Measurements from ENCODE around the gene LSM10.

DNA sequence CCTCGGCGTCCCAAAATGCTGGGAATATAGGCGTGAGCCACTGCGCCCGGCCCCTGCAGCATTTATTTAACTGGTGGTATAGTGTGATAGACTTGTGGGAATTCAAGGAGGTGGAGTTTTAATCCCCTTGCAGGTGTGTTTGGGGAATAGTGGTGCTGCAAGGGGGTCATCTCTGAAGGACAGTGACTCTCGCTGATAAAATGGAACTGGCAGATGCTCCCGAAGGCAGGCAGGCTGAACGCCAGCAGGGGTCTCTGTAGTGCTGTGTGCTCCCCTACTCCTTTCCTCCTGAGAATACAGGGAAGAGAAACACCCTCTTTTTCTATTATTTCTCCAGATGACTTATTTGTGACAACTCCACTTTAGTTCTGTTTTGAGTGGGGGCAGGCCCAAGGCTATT, 48.6 kb upstream of the LSM10 start:
- TF ChIP-seq, protein P1, sequence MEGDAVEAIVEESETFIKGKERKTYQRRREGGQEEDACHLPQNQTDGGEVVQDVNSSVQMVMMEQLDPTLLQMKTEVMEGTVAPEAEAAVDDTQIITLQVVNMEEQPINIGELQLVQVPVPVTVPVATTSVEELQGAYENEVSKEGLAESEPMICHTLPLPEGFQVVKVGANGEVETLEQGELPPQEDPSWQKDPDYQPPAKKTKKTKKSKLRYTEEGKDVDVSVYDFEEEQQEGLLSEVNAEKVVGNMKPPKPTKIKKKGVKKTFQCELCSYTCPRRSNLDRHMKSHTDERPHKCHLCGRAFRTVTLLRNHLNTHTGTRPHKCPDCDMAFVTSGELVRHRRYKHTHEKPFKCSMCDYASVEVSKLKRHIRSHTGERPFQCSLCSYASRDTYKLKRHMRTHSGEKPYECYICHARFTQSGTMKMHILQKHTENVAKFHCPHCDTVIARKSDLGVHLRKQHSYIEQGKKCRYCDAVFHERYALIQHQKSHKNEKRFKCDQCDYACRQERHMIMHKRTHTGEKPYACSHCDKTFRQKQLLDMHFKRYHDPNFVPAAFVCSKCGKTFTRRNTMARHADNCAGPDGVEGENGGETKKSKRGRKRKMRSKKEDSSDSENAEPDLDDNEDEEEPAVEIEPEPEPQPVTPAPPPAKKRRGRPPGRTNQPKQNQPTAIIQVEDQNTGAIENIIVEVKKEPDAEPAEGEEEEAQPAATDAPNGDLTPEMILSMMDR (conservative IDR thresholded peaks at IDR 0.05 in 1 of 2, IDR thresholded peaks at IDR 0.05 in 1 of 2; ENCODE audit: extremely low read depth in 1 of 2, insufficient read depth in 1 of 2, low read depth in 1 of 2, low read length in 2 of 2) = peak in 1 of 2 donors; percentile 8
- TF ChIP-seq EZH2 (IDR thresholded peaks at IDR 0.05; ENCODE audit: borderline replicate concordance, low read length) = no peak
